ENCODE measurements around the gene RTN4.

RTN4 gene

GRCh38 chr2:54969295-54969939 lies 80.8 kb downstream of the RTN4 start:
- no peak for DNase-seq (ENCODE audit: low read depth)

GRCh38 chr2:54968561-54969218 lies 81.6 kb downstream of the RTN4 start:
- no peak for DNase-seq (ENCODE audit: low read depth)

- no peak for DNase-seq (ENCODE audit: low read depth)
Observed at GRCh38 chr2:54967759-54968365, 82.4 kb downstream of the RTN4 start.

GRCh38 chr2:54967269-54967668 lies 83.0 kb downstream of the RTN4 start:
- no peak for DNase-seq (ENCODE audit: low read depth)

GRCh38 chr2:54966837-54967236 lies 83.4 kb downstream of the RTN4 start:
- no peak for DNase-seq (ENCODE audit: low read depth)

GRCh38 chr2:54966165-54966832 lies 84.0 kb downstream of the RTN4 start:
- no peak for DNase-seq (ENCODE audit: low read depth)

- DNase-seq (ENCODE audit: low read depth), result no peak
Observed at GRCh38 chr2:54965425-54965824, 84.8 kb downstream of the RTN4 start.

- DNase-seq (ENCODE audit: low read depth), result no peak
Observed at GRCh38 chr2:54964816-54965215, 85.4 kb downstream of the RTN4 start.

GRCh38 chr2:54964271-54964670 lies 86.0 kb downstream of the RTN4 start:
- no peak for DNase-seq (ENCODE audit: low read depth)

- DNase-seq (ENCODE audit: low read depth), result no peak
Observed at GRCh38 chr2:54963476-54963875, 86.8 kb downstream of the RTN4 start.

GRCh38 chr2:54962935-54963440 lies 87.3 kb downstream of the RTN4 start:
- DNase-seq (ENCODE audit: low read depth), result no peak

GRCh38 chr2:54962511-54962910 lies 87.7 kb downstream of the RTN4 start:
- no peak for DNase-seq (ENCODE audit: low read depth)

- DNase-seq (ENCODE audit: low read depth), result no peak
Observed at GRCh38 chr2:54960164-54960563, 90.1 kb downstream of the RTN4 start.

GRCh38 chr2:54958717-54959371 lies 91.4 kb downstream of the RTN4 start:
- no peak for DNase-seq (ENCODE audit: low read depth)

- no peak for DNase-seq (ENCODE audit: low read depth)
Observed at GRCh38 chr2:54957321-54957999, 92.8 kb downstream of the RTN4 start.

GRCh38 chr2:54956111-54956627 lies 94.1 kb downstream of the RTN4 start:
- DNase-seq (ENCODE audit: low read depth), result no peak

GRCh38 chr2:54955358-54956110 lies 94.7 kb downstream of the RTN4 start:
- DNase-seq (ENCODE audit: low read depth), result no peak

GRCh38 chr2:54954705-54955357 lies 95.4 kb downstream of the RTN4 start:
- no peak for DNase-seq (ENCODE audit: low read depth)

- no peak for DNase-seq (ENCODE audit: low read depth)
Observed at GRCh38 chr2:54954158-54954557, 96.1 kb downstream of the RTN4 start.

GRCh38 chr2:54952978-54953456 lies 97.2 kb downstream of the RTN4 start:
- no peak for DNase-seq (ENCODE audit: low read depth)
